Activated CD4-positive, CD25-positive, alpha-beta regulatory T cell treated with anti-CD3 and anti-CD28 coated beads, Interleukin-2, amount 50 U/mL, for 72 hours (primary cell): ENCODE measurements around the gene DSCAM.

Source experiments
- DNase-seq: peaks from one replicate; pipeline ENCODE4 v3.0.0; 2021

Gene DSCAM

DNA sequence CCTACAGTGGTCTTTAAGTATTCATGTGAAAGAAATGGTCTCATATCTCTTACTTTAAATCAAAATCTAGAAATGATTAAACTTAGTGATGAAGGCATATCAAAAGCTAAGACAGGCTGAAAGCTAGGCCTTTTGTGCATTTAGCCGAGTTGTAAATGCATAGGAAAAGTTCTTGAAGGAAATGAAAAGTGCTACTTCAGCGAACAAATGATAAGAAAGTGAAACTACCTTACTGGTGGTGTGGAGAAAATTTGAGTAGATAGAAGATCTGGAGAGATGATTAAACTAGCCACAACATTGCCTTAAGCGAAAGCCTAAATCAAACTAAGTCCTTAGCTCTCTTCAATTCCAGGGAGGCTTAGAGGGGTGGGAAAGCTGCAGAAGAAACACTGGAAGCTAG is 147.6 kb downstream of the DSCAM start:
- no peak for DNase-seq

DNA sequence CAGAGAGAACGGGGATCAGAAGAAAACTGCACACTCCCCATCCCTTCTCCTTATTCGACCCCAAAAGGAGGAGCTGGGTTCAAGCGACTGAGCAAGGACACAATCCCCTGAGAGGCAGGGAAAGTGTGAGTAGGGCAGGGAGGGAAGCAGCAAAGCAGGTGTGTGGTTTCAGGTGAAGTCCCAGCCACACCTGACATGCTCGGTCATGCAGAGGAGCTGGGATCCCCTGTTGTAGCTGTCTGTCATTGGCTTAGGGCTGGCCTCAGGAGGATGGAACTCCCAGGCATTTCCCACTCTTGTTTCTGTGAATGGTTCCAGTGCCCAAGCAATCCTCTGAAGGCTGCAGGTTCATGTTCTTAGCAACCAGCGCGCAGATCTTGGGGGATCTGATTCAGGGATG is 150.7 kb downstream of the DSCAM start:
- DNase-seq: no peak

DNA sequence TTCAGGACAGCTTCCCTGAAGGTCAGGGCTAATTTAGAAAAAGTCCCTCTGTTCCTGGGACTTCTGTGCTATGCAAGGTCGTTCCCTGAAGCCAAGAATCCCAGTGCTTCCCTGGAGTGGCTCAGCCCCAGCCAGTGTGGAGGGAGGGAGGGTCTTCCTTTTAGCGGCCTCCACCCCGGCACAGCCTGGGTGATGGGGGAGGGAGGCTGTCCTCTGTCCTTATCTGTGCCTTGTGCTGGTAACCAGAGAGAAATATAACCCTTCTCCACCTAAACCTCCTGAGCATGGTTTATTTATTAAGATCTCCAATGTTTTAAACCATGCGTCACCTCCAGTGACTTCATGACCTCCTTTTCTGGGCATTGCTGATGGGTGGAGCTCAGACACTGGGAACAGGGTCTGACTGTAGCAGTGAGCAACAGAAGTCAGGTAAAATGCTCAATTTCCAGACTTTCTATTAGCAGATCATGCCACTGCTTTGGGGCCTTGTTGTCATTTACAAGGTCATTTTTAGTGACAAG is 157.1 kb downstream of the DSCAM start:
- DNase-seq: no peak

DNA sequence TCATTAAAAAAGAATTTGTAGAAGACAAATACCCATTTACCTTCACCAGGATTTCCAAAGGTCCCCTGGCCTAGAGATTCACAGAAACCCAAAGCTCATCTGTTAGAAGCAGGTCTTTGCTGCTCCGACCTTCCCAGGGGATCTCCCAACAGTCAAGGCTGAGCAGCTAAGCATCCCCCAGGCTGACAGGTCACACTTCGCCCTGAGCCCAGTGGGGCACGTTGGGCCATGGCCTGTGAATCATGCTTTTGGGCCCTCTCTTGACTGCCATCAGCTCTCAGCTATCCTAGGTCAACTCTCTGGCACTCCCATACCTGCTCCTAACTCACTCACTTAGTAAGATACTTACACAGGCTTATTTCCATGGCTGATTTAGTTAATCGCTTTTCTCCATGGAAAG is 157.7 kb downstream of the DSCAM start:
- no peak for DNase-seq

DNA sequence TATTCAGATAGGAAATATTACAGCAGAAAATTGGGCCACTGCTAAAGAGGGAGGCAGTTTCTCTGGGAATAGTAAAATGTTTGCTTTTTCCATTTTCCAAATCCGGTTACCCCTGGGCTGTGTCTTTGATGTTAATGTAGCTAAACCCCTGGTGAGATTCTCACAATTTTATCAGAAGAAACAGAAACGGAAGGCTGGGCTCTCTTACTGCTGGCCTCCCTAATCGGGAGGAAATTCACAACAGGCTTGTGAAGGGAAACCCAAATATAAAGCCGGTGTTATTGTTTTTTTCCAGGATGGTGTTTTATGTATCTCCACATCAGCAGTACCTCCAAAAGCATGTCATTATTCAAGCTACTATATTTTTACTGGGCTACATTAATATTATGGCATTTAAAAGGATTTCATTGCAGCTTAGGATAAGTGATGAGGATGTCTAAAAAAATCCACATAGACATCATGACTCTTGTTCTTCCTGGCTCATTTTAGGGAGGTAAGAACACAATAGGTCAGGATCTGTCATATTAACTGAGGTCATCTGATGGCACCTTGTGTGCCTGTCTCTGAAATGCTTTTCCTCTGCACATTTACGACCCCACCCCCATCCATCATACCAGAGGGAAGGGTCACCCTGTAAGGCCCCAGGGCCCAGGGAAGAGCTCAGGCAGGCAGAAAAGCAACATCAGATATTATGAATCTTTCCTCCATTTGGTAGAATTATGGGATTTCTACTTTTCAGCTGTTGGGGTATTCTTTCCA is 158.7 kb downstream of the DSCAM start:
- DNase-seq: no peak

DNA sequence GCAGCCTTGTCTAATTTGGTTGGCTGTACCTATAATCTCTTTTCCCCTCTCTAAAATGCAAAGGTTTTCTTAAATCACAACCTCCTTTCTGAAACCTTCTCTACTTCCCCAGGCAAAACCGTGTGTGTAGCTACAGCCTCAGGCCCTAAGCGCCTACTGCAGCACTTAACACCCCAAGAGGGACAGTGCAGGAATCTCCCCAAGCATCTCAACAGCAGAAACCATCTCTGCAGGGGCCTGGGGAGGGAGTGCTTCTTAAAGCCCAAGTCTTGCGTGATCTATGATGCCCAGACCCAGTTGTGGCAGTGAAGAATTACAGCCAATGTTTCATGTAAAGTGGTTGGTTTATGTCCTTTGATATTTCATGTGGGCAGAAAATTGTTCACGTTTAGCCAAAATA is 159.3 kb downstream of the DSCAM start:
- DNase-seq: no peak

DNA sequence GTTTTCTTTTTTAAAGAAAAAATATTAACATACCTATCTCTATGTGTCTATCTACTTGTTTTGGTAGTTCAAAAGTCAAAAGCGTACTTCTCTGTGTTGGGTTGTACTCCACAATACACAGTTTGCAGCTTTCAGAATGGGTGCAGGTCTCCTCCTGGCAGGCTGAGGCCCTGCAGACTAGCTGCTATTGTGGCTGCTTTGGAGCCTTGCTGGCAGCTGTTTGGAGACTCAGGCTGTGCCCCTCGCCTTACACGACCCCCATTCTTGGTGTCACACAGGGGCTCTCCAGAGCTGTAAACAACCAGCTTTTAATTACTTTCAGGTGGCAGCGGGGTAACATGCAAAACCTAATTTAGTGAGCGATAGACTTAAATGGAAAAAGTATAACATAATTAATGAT is 160.4 kb downstream of the DSCAM start:
- no peak for DNase-seq

DNA sequence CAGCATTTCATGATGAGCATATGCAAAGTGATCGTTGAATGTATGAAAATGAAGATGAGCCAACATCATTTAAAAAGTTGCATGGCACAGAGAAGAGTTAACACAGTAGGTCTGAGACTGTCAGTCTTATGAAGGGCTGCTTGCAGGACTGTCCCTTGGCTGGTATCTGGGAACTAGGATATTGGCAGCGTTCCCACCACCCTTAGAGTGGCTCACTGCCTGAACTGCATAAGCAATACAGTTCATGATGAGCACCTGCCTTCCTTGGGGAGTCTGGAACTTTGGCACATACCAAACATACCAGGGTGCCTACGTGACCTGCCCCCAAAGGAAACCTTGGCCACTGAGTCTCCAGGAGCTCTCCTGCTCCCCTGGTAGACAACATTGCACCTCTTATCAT is 161.8 kb downstream of the DSCAM start:
- no peak for DNase-seq

DNA sequence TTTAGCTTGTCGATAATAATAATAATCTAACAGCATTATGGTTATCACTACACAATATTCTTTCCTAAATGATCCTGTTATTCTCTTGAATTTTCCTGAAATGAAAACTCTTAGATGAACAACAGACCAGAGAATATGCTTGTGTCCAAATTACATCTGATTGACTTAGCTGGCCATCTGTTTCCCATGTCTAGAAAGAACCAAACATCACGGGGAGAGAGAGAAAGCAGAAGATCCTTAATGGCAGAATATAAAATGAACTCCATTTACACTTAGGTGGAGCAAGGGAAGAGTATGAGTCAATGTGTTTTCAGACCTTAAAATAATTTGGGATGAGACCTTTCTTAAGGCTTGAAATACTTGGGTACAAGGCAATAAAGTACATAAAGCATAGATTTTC is 162.2 kb downstream of the DSCAM start:
- DNase-seq: no peak

DNA sequence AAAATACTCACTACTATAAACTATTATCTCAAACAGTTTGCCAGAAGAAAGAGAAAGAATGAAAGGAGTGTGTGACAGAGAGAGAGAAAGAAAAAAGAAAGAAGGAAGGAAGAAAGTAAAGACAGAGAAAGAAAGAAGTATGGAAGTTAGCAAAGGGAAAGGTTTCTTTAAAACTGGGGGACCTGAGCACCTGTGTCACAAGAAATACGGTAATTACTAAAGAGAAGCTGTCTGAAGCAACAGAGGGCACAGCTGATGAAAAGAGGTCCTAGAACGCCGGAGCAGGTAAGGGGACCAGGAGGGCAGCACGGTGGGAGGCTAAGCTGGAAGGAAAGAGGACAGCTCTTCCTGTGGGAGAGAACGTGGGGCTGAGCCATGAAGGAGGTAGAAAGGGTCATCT is 163.6 kb downstream of the DSCAM start:
- no peak for DNase-seq

DNA sequence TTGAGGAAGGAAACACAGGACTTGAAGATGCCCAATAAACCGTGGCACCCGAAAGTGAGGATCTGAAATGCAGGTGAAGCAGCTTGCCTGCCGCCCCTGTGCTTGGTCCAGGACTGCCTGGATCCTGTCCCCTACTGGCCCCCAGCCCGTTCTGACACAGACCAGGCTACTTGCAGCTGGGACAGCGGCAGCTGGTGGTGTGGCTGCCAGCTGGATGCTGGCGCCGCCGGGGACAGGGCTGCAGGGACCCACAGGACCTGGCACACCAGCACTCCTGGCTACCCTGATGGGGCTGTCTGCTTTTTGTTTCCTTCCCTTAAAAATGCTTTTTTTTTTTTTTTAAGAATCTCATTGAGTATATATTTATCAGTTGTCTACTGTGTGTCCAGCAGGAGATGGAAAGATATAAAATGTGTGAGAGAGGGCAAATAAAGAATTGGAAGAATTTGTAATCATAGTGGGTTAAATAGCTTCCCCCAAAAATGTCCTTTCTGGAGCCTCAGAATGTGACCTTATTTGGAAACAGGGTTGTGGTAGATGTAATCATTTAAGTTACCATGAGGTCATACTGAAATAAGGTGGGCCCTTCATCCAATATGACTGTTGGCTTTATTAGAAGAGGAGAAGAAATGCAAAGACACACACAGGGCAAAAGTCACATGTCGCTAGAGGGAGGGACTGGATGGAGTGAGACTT is 165.6 kb downstream of the DSCAM start:
- DNase-seq: no peak

DNA sequence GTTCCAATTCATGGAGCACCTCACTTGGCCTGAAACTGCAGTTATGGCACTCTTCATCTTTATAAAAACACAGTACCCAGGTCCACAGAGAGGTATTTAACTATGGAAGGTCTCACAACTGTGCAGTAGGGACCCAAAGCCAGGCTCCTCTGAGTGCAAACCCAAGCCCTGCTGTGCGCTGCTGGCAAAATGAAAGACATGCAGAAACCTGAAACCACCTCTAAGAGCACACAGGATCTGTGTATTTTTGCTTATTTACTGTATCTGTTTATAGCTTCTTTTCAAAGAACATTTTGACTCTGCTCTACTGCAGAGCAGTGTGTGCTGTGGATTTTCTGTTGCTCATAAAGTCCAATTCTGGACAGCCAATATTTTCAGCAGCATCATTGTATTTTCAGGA is 166.6 kb downstream of the DSCAM start:
- DNase-seq: no peak

DNA sequence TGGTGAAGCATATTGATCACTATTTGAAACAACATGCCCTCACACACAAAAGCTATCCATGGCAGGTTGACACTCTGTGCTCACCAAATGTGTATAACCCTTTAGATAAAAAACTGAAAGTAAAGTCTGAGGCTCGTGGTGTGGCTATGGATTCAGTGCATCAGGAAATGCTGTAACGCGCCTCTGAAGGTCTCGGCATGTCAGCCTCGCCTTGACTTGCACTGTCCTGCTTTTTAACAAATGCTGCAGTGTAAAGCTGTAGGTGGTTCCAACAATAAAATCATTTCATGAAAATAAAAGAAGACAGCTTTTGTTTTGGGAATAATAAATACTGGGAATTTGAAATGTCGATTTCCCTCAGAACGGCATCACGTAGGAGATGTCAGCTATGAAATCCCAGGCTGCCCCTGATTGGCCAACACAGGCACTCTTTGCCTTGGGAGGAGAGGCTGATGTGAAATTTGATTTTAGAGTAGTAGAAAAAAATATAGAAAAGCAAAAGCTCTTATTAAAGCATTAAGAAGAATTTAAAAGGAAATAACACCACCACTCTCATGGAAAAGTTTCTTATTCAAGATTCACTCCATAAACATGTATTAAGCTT is 168.2 kb downstream of the DSCAM start:
- no peak for DNase-seq

DNA sequence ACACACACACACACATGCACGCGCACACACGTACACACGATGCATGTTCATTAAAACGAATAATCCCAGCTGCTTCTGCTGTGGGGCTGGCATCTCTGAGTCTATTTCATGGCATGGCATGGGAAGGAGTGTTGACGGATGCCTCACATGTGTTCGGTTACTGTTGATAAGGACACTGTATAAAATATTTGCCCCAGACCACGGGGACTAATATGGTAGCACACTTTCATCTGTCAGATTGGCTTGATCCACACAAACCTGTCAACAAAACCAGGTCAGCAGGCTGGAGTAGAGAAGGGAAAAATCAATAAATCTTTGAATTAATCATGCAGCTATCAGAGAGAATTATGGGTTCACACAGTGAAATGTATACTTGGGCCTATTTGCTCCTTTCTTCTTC is 171.9 kb downstream of the DSCAM start:
- DNase-seq: no peak

DNA sequence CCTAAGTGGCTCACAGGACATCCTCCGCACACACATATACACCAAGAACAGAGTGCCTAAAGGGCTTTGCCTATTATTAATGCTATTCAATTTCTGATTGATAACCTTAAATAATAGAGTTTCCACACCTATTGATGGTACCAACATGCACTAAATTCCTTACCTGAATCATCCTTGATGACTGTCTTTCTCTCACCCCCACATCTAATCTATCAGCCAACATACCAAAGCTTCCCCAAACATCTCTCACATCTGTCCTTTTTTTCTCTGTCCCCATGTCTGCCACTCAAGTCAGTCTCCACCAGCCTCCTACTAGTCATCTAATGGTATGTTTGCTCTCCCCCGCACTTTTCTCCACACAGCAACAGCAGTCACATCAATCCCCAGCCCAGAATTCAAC is 174.4 kb downstream of the DSCAM start:
- DNase-seq: no peak

DNA sequence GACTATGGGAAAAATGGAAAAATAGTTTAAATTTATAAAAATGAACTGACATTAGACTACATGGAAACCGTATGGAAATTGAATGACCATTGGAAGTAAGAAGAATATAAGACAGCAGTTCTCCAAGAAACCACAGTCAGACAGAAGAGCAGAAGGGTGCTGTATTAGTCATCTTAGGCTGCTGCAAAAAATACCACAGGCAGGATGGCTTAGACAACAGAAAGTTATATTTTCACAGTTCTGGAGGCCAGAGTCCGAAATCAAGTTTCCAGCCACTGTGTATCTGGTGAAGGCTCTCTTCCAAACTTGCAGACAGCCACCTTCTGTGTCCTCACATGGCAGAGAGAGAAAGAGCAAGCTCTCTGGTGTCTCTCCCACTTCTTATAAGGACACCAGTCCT is 175.2 kb downstream of the DSCAM start:
- no peak for DNase-seq

DNA sequence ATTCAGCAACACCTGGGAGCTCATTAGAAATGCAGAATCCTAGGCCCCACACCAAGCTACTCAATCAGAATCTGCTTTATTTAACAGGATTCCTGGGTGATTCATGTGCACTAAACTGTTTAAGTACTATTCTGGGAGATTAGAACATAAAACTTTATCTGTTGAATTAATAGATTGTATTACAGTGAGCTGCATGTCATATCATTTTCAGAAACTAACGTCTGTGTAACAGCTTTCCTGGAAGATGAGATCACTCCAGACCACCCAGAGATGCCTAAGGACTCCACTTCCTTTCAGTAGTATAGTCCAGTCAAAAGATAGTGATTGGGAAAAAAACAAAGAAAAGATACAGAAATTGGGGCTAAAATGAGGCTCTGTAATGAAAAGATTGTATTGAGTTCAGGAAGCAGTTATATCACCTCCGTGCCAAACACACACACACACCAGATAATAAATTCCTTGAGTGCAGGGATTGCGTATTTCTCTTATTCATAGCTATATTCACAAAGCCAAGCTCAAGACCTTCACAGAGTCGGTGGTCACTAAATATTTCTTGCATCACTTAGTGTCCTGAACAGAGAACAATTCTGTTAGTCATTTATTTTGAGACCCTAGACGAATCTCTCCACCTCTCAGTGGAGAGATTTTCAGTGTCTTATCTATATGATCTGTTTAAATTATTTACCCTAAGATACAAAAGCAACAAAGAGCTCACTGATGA is 178.2 kb downstream of the DSCAM start:
- DNase-seq: no peak

DNA sequence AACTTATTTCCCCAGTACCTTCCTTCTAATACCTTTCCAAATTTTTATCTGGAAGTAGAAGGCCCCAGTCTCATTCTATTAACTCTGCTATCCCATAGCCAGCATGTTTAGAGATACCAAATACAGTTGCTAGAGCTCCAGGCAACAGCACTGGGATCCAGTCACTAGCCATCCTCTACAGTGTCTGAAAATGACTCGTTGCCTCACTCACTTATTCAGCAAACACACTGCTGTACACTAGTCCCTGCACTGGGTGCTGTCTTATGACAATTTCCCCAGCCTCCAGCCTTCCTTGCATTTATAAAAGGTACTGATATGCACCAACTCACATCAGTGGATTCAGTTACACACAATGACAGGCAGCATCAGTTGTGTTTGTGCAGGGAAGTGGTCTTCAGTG is 179.0 kb downstream of the DSCAM start:
- no peak for DNase-seq

DNA sequence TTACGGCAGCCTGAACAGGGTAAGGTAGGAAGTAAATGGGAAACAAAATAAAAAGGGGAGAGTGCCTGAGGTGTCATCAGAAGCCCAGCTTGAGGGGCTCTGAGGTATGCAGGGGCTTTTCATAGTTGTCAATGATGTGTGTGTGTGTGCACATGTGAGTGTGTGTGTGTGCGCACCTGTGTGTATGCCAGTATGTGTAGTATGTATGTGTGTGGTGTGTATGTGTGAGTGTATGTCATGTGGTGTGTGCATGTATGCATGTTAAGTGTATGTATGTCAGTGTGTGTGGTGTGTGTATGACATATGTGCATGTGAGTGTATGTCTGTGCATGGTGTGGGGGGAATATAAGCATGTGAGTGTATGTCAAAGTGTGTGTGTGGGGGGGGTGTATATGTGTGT is 184.1 kb downstream of the DSCAM start:
- no peak for DNase-seq

DNA sequence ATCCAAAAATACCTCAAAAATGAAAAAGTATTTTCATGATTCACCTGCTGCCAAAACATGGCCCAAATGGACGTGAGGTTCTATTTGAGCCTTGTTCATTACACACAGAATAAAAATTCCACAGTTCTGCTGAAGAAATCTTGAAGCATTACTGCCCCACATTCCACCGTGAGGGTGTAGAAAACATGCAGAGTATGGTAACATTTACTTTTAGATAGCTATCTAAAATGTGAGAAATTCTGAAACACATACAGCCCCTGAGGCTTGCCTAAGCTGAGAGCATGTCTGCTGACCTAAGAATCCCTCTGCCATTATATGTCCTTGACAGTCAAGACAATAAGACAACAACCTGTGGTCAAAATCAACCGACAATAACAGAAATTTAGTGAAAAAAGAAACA is 186.5 kb downstream of the DSCAM start:
- no peak for DNase-seq

DNA sequence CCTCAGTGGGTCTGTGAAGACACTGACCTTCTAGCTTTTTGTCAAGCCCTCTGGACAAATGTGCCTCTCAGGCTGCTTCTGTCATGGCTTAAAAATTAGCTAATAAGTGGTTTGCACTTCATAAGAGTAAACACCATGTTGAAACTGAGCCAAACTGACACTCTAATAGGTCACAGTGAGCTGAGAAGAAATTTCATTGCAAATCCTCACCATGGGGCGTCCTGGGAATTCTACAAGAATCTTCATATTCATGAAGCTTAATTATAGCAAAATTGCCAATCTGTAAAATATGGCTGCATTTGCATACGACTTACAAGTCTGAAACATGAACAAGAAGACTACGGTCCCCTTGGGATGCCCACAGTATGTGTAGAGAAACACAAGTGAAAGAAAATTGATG is 188.6 kb downstream of the DSCAM start:
- DNase-seq: no peak

DNA sequence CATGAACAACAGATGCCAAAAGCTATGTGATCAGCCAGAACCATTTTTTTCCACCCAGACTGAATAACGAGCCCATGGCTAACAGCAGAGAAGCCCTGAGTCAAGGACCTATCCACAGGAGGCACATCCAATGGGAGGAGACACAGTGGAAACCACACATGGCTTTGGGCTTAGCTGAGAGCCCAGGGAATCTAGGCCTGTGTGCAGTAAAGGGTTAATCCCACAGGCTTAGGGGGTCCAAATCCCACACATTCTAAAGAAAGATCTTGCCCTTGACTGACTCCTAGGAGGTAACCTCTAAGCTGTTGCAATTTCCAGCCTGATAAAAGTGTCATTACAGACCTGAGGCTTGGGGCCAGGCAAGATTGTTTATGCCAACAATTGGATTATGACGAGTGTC is 194.5 kb downstream of the DSCAM start:
- DNase-seq: no peak

DNA sequence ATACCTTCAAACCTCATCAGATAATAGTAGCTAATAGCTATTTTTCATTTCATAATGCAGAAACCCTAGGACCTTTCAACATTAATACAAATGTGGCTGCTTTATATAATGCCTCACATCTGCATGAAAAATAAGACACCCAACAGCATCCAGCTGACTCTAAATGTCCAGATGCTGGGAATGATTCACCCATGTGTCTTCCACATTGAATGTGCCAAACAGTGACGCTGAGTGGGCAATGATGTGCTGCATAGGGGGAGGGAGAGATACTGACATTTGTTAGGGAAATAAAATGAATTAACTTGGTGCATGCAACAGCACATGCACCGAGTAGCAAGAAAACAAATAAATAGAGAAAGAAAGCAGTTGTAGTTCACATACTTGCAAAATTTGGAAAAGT is 199.3 kb downstream of the DSCAM start:
- no peak for DNase-seq

DNA sequence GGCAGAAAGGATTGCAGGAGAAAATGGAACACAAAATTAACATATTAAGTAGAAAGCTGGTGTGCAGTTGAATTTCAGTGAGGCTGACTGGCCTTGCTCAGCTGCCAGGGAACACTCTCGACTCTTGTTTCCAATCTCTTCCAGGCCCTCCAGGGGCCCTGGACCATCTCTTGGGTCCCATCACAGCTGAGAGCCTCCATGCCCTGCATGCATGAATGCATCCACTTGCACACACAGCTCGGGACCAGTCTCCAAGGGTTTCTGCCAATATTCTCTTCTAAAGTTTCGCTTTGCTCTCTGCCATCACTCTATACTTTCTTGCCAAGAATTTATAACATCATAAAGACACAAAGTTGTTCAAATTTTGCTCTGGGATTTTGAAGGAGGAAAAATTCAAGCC is 200.3 kb downstream of the DSCAM start:
- no peak for DNase-seq
